SK-N-MC (cell line): ENCODE measurements around the gene PRR16.

Source experiments
- EZH2 ChIP-seq: fragments of 200-600 bp; sonication (generic); IDR thresholded peaks from one replicate; pipeline ENCODE4 v1.6.1; 2017; ENCODE audit warnings: antibody characterized with exemption
- FOXP2 ChIP-seq: optimal IDR thresholded peaks from 2 replicates; pipeline ENCODE3; 2011; ENCODE audit warnings: mild to moderate bottlenecking, moderate library complexity; ENCODE audit not compliant: insufficient read depth; ENCODE audit errors: extremely low read length, control extremely low read depth
- POLR2AphosphoS5 ChIP-seq: IDR thresholded peaks from 2 replicates; pipeline ENCODE4 v1.6.1; 2012; ENCODE audit warnings: mild to moderate bottlenecking, low read depth, low read length, borderline replicate concordance

DNA sequence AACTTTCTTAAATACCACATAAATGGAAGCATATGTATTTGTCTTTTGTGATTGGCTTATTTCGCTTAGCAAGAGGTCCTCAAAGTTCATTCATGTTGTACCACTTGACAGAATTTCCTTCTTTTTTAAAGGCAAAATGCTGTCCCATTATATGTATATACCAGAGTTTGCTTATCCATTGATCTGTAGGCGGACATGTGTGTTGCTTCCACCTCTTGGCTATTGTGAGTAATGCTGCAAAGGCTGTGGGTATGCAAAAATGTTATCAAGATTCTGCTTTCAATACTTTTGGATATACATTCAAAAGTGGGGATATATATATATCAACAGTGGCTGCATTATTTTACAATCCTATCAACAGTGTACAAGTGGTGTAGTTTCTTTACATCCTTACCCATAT is 271.0 kb downstream of the PRR16 start:
- no peak for TF ChIP-seq EZH2
- TF ChIP-seq POLR2AphosphoS5: no peak
- no peak for TF ChIP-seq FOXP2
